ENCODE measurements around the gene SYCP2L.
A peak's percentile ranks its signal among the peaks of the same experiment; 100 is the strongest.
"Not testable (repeated sequence)": the region's sequence is repeated elsewhere in the genome, so short reads cannot be mapped to it uniquely, and the experiment has no call there.

The SYCP2L gene

GRCh38 chr6:10962673-10963072 lies 75.8 kb downstream of the SYCP2L start:
- H3K36me3 Mint-ChIP-seq: no peaks in the 10 kb centered on the region
- ATAC-seq (no peak), DNase-seq (ENCODE audit: low spot score in 2 of 2) (no peak)
- no peaks in the 10 kb centered on the region for H3K4me1 Mint-ChIP-seq
- no peaks in the 10 kb centered on the region for H3K9me3 Mint-ChIP-seq
- no peak overlapping the region for H3K27ac Mint-ChIP-seq
- H3K4me3 Mint-ChIP-seq: no peak overlapping the region

- Mint-ChIP-seq H3K36me3 (no peaks in the 10 kb centered on the region), H3K27ac (no peak overlapping the region), H3K4me1 (no peaks in the 10 kb centered on the region), H3K9me3 (no peaks in the 10 kb centered on the region), H3K4me3 (no peak overlapping the region)
- DNase-seq (ENCODE audit: low spot score in 2 of 2) (no peak), ATAC-seq (no peak)
Observed at GRCh38 chr6:10963113-10963512, 76.3 kb downstream of the SYCP2L start.

- H3K9me3 Mint-ChIP-seq: no peaks in the 10 kb centered on the region
Observed at GRCh38 chr6:10964684-10965083, 77.8 kb downstream of the SYCP2L start.

GRCh38 chr6:10968776-10969175 lies 81.9 kb downstream of the SYCP2L start:
- Mint-ChIP-seq H3K27ac (no peak overlapping the region), H3K4me1 (no peaks in the 10 kb centered on the region), H3K9me3 (no peaks in the 10 kb centered on the region), H3K4me3 (no peak overlapping the region), H3K36me3 (no peaks in the 10 kb centered on the region)
- DNase-seq (ENCODE audit: low spot score in 2 of 2) (no peak), ATAC-seq (no peak)

More at GRCh38 chr6:10964684-10965083, 77.8 kb downstream of the SYCP2L start:
- no peak overlapping the region for H3K4me3 Mint-ChIP-seq
- peak; percentile 57 for ATAC-seq
- H3K4me1 Mint-ChIP-seq: no peaks in the 10 kb centered on the region
- H3K36me3 Mint-ChIP-seq: no peaks in the 10 kb centered on the region
- no peak for DNase-seq (ENCODE audit: low spot score in 2 of 2)
- no peak overlapping the region for H3K27ac Mint-ChIP-seq

- Mint-ChIP-seq H3K36me3 (no peaks in the 10 kb centered on the region), H3K27ac (no peak overlapping the region), H3K9me3 (no peaks in the 10 kb centered on the region), H3K4me3 (no peak overlapping the region), H3K4me1 (no peaks in the 10 kb centered on the region)
- ATAC-seq (no peak), DNase-seq (ENCODE audit: low spot score in 2 of 2) (no peak)
Observed at GRCh38 chr6:10970731-10971130, 83.9 kb downstream of the SYCP2L start.

- no peak for ATAC-seq
Observed at GRCh38 chr6:10972196-10972595, 85.3 kb downstream of the SYCP2L start.

GRCh38 chr6:10976571-10976970 lies 89.7 kb downstream of the SYCP2L start:
- DNase-seq (ENCODE audit: low spot score in 2 of 2): no peak
- H3K4me3 Mint-ChIP-seq: no peak overlapping the region
- peak; percentile 11 for ATAC-seq
- no peaks in the 10 kb centered on the region for H3K36me3 Mint-ChIP-seq
- no peak overlapping the region for H3K27ac Mint-ChIP-seq
- no peaks in the 10 kb centered on the region for H3K9me3 Mint-ChIP-seq
- H3K4me1 Mint-ChIP-seq: no peaks in the 10 kb centered on the region

More at GRCh38 chr6:10972196-10972595, 85.3 kb downstream of the SYCP2L start:
- no peak overlapping the region for H3K4me3 Mint-ChIP-seq
- H3K9me3 Mint-ChIP-seq: no peaks in the 10 kb centered on the region
- no peak for DNase-seq (ENCODE audit: low spot score in 2 of 2)
- H3K27ac Mint-ChIP-seq: no peak overlapping the region
- H3K4me1 Mint-ChIP-seq: no peaks in the 10 kb centered on the region
- H3K36me3 Mint-ChIP-seq: no peaks in the 10 kb centered on the region

- DNase-seq (ENCODE audit: low spot score in 2 of 2) (no peak), ATAC-seq (no peak)
- Mint-ChIP-seq H3K9me3 (no peaks in the 10 kb centered on the region), H3K36me3 (no peaks in the 10 kb centered on the region), H3K27ac (no peak overlapping the region), H3K4me3 (no peak overlapping the region), H3K4me1 (no peaks in the 10 kb centered on the region)
Observed at GRCh38 chr6:10977231-10977968, 90.5 kb downstream of the SYCP2L start.

- Mint-ChIP-seq H3K4me1 (no peaks in the 10 kb centered on the region), H3K9me3 (no peaks in the 10 kb centered on the region), H3K27ac (no peak overlapping the region), H3K4me3 (no peak overlapping the region), H3K36me3 (no peaks in the 10 kb centered on the region)
- ATAC-seq: no peak
- DNase-seq (ENCODE audit: low spot score in 2 of 2): no peak
Observed at GRCh38 chr6:10979603-10980002, 92.8 kb downstream of the SYCP2L start.

- Mint-ChIP-seq H3K4me1 (no peaks in the 10 kb centered on the region), H3K9me3 (no peaks in the 10 kb centered on the region), H3K27ac (no peak overlapping the region), H3K36me3 (no peaks in the 10 kb centered on the region), H3K4me3 (no peak overlapping the region)
- DNase-seq (ENCODE audit: low spot score in 2 of 2) (no peak), ATAC-seq (no peak)
Observed at GRCh38 chr6:10981409-10981808, 94.6 kb downstream of the SYCP2L start.

GRCh38 chr6:10984959-10985358 lies 98.1 kb downstream of the SYCP2L start:
- not testable (repeated sequence) for DNase-seq (ENCODE audit: low spot score in 2 of 2); H3K9me3 Mint-ChIP-seq; H3K27ac Mint-ChIP-seq; H3K4me1 Mint-ChIP-seq; H3K36me3 Mint-ChIP-seq; ATAC-seq; H3K4me3 Mint-ChIP-seq

GRCh38 chr6:10989587-10989986 lies 102.7 kb downstream of the SYCP2L start:
- no peaks in the 10 kb centered on the region for H3K36me3 Mint-ChIP-seq
- no peak for ATAC-seq
- no peaks in the 10 kb centered on the region for H3K4me1 Mint-ChIP-seq
- no peak overlapping the region for H3K4me3 Mint-ChIP-seq
- no peaks in the 10 kb centered on the region for H3K9me3 Mint-ChIP-seq
- DNase-seq (ENCODE audit: low spot score in 2 of 2): no peak
- H3K27ac Mint-ChIP-seq: no peak overlapping the region

- Mint-ChIP-seq H3K36me3 (no peaks in the 10 kb centered on the region), H3K27ac (no peak overlapping the region), H3K9me3 (no peaks in the 10 kb centered on the region), H3K4me3 (no peak overlapping the region), H3K4me1 (no peaks in the 10 kb centered on the region)
- ATAC-seq (no peak), DNase-seq (ENCODE audit: low spot score in 2 of 2) (no peak)
Observed at GRCh38 chr6:10991115-10991514, 104.3 kb downstream of the SYCP2L start.

- ATAC-seq (no peak), DNase-seq (ENCODE audit: low spot score in 2 of 2) (no peak)
- Mint-ChIP-seq H3K4me1 (no peaks in the 10 kb centered on the region), H3K36me3 (no peaks in the 10 kb centered on the region), H3K9me3 (no peaks in the 10 kb centered on the region), H3K4me3 (no peak overlapping the region), H3K27ac (no peak overlapping the region)
Observed at GRCh38 chr6:10993896-10994295, 107.0 kb downstream of the SYCP2L start.

GRCh38 chr6:10995114-10995707 lies 108.4 kb downstream of the SYCP2L start:
- peak; percentile 21 for ATAC-seq
- DNase-seq (ENCODE audit: low spot score in 2 of 2): no peak
- no peaks in the 10 kb centered on the region for H3K36me3 Mint-ChIP-seq
- H3K4me1 Mint-ChIP-seq: no peaks in the 10 kb centered on the region
- H3K4me3 Mint-ChIP-seq: no peak overlapping the region
- H3K27ac Mint-ChIP-seq: no peak overlapping the region
- no peaks in the 10 kb centered on the region for H3K9me3 Mint-ChIP-seq

- H3K4me3 Mint-ChIP-seq: no peak overlapping the region
- no peak for DNase-seq (ENCODE audit: low spot score in 2 of 2)
- H3K9me3 Mint-ChIP-seq: no peaks in the 10 kb centered on the region
Observed at GRCh38 chr6:10999994-11000393, 113.1 kb downstream of the SYCP2L start.

More at GRCh38 chr6:10999994-11000393, 113.1 kb downstream of the SYCP2L start:
- Mint-ChIP-seq H3K27ac (no peak overlapping the region), H3K4me1 (no peaks in the 10 kb centered on the region), H3K36me3 (no peaks in the 10 kb centered on the region)
- no peak for ATAC-seq
